OCI-LY3 (cell line): ENCODE results near the gene SENP1.

Source experiments
- CTCF ChIP-seq: fragments of 200-600, 300-600 bp; sonication (generic); IDR thresholded peaks from 2 replicates; pipeline ENCODE4 v1.5.1; 2014; ENCODE audit warnings: antibody characterized with exemption, low read length, low read depth
- EZH2phosphoT487 ChIP-seq: fragments of 200-600 bp; shearing (Covaris generic); IDR thresholded peaks from 2 replicates; pipeline ENCODE4 v1.6.1; 2018; ENCODE audit warnings: antibody characterized with exemption, mixed run types, low read depth

GRCh38 chr12:48045061-48045846, 60.6 kb downstream of the SENP1 start:
- no peak for TF ChIP-seq CTCF
- no peak for TF ChIP-seq EZH2phosphoT487
